Glutamatergic neuron (in vitro differentiated cells): ENCODE results near the gene PRR36. TPM values are rescaled to one million over a fixed set of nuclear protein-coding genes. Genes with fewer than 3 reads are reported as not detected.

ENCODE experiments used
- DNase-seq: peaks from one replicate; pipeline ENCODE4 v3.0.0; 2022
- H3K27ac Mint-ChIP-seq: one replicate; pipeline ENCODE4 v1.8.0; 2020; ENCODE audit warnings: mild to moderate bottlenecking, mixed read lengths, inconsistent platforms; ENCODE audit not compliant: unreplicated experiment
- H3K27me3 Mint-ChIP-seq: one replicate; pipeline ENCODE4 v1.8.0; 2020; ENCODE audit warnings: mild to moderate bottlenecking, moderate library complexity, mixed read lengths, inconsistent platforms; ENCODE audit not compliant: unreplicated experiment
- H3K36me3 Mint-ChIP-seq: one replicate; pipeline ENCODE4 v1.8.0; 2020; ENCODE audit warnings: mild to moderate bottlenecking, mixed read lengths, inconsistent platforms; ENCODE audit not compliant: unreplicated experiment
- H3K4me1 Mint-ChIP-seq: one replicate; pipeline ENCODE4 v1.8.0; 2020; ENCODE audit warnings: mild to moderate bottlenecking, low read depth, mixed read lengths, inconsistent platforms; ENCODE audit not compliant: unreplicated experiment
- H3K4me3 Mint-ChIP-seq: one replicate; pipeline ENCODE4 v1.8.0; 2020; ENCODE audit warnings: mild to moderate bottlenecking, mixed read lengths, inconsistent platforms; ENCODE audit not compliant: unreplicated experiment
- H3K9me3 Mint-ChIP-seq: one replicate; pipeline ENCODE4 v1.8.0; 2020; ENCODE audit warnings: mild to moderate bottlenecking, moderate library complexity, mixed read lengths, inconsistent platforms; ENCODE audit not compliant: unreplicated experiment
- total RNA-seq: library from RNA; stranded (reverse); fragmentation: NEBNext Ultra II Directional; extraction: Animal tissue kit (Norgen Biotek cat#: 25700); gene quantifications from one replicate; pipeline ENCODE4 v1.2.1, GENCODE V29; 2021; ENCODE audit not compliant: unreplicated experiment
- TF ChIP-seq, protein P1 (sequence below): fragments of 200-600 bp; sonication (generic); IDR thresholded peaks from one replicate; pipeline ENCODE4 v1.5.0; 2021; ENCODE audit not compliant: partially characterized antibody, unreplicated experiment

The PRR36 gene
- total RNA-seq, 1 donor from 2014 or later: 37.4 TPM

DNA sequence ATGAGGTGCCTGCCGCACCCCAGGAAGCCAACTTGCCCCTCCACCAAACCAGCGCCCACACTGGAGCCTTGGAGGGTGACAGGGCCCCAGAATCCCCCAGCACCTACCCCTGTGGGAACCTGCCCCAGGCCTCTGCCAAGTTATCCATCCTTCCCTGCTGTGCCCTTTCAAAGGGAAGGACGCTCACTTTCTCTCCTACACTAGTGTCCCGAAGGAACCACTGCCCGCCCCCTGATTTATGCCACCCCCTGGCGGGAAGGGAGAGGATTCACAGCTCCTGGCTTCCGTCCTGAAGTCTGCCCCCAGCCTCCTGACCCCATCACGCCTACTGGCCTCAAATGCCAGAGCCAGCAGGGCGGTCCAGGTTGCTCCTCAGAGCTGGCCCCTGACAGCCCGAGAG, 42.7 kb downstream of the PRR36 start:
- peaks cover 4% of the 10 kb centered on the region for H3K4me1 Mint-ChIP-seq
- peak overlapping the region; percentile 33 for H3K27ac Mint-ChIP-seq
- peak; percentile 55 for DNase-seq
- peak overlapping the region; percentile 90 for H3K4me3 Mint-ChIP-seq
- TF ChIP-seq, protein P1, sequence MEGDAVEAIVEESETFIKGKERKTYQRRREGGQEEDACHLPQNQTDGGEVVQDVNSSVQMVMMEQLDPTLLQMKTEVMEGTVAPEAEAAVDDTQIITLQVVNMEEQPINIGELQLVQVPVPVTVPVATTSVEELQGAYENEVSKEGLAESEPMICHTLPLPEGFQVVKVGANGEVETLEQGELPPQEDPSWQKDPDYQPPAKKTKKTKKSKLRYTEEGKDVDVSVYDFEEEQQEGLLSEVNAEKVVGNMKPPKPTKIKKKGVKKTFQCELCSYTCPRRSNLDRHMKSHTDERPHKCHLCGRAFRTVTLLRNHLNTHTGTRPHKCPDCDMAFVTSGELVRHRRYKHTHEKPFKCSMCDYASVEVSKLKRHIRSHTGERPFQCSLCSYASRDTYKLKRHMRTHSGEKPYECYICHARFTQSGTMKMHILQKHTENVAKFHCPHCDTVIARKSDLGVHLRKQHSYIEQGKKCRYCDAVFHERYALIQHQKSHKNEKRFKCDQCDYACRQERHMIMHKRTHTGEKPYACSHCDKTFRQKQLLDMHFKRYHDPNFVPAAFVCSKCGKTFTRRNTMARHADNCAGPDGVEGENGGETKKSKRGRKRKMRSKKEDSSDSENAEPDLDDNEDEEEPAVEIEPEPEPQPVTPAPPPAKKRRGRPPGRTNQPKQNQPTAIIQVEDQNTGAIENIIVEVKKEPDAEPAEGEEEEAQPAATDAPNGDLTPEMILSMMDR: peak; percentile 47
- peaks cover 8% of the 10 kb centered on the region for H3K9me3 Mint-ChIP-seq
- H3K36me3 Mint-ChIP-seq: no peaks in the 10 kb centered on the region
- H3K27me3 Mint-ChIP-seq: peaks cover 5% of the 10 kb centered on the region

GRCh38 chr19:7830823-7831222, 43.4 kb downstream of the PRR36 start:
- peaks cover 2% of the 10 kb centered on the region for H3K27me3 Mint-ChIP-seq
- H3K4me3 Mint-ChIP-seq: peak overlapping the region; percentile 90
- peaks cover 8% of the 10 kb centered on the region for H3K9me3 Mint-ChIP-seq
- peaks cover 4% of the 10 kb centered on the region for H3K4me1 Mint-ChIP-seq
- TF ChIP-seq, protein P1: no peak
- no peak for DNase-seq
- no peaks in the 10 kb centered on the region for H3K36me3 Mint-ChIP-seq
- H3K27ac Mint-ChIP-seq: peak overlapping the region; percentile 38

DNA sequence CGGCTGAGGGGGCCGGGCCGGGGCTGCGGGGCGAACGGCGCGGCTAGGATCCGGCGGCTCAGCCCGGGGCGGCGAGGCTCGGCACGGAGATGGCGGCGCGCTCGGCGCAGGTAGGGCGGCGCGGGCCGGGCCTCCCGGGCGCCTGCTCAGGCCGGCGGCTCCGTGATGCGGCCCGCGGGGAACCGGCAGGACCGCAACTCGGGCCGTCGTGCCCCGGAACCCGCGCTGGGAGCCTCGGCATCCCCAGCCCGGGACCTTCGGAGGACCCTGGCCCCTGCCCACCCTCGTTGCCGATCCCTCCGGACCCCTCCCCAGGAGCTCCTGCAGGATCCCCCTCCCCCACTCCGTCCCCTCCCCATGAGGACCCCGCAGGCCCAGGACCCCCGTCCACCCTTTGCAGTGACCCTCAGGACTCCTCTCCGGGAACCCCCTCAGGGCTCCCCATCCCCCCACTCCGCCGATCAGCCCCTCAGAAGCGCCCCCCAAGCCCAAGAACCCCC, 43.9 kb downstream of the PRR36 start:
- peak; percentile 26 for DNase-seq
- peaks cover 2% of the 10 kb centered on the region for H3K27me3 Mint-ChIP-seq
- no peaks in the 10 kb centered on the region for H3K36me3 Mint-ChIP-seq
- peaks cover 8% of the 10 kb centered on the region for H3K9me3 Mint-ChIP-seq
- H3K4me3 Mint-ChIP-seq: peak overlapping the region; percentile 90
- peaks cover 4% of the 10 kb centered on the region for H3K4me1 Mint-ChIP-seq
- TF ChIP-seq, protein P1: no peak
- H3K27ac Mint-ChIP-seq: no peak overlapping the region

GRCh38 chr19:7829561-7830271, 44.5 kb downstream of the PRR36 start, which contains the start of gene EVI5L:
EVI5L (plus strand) TSS chr19:7830218; CDS start chr19:7846543, 16,325 bp downstream.
- Mint-ChIP-seq H3K4me3 (peak within 1 kb of the TSS; percentile 90), H3K36me3 (no peaks in the 10 kb centered on the region), H3K27me3 (peaks cover 2% of the 10 kb centered on the region), H3K27ac (peak within 1 kb of the TSS; percentile 59), H3K4me1 (peaks cover 4% of the 10 kb centered on the region), H3K9me3 (peaks cover 8% of the 10 kb centered on the region)
- peak; percentile 100 for DNase-seq
- TF ChIP-seq, protein P1: no peak

GRCh38 chr19:7829166-7829520, 45.0 kb downstream of the PRR36 start:
- peak overlapping the region; percentile 85 for H3K4me3 Mint-ChIP-seq
- TF ChIP-seq, protein P1: no peak
- peaks cover 8% of the 10 kb centered on the region for H3K9me3 Mint-ChIP-seq
- no peaks in the 10 kb centered on the region for H3K36me3 Mint-ChIP-seq
- peak overlapping the region; percentile 59 for H3K27ac Mint-ChIP-seq
- peaks cover 4% of the 10 kb centered on the region for H3K4me1 Mint-ChIP-seq
- DNase-seq: no peak
- peaks cover 2% of the 10 kb centered on the region for H3K27me3 Mint-ChIP-seq
